ENCODE measurements around the gene RSPO1. TPM values are rescaled to one million over a fixed set of nuclear protein-coding genes. Genes with fewer than 3 reads are reported as not detected.
"Not testable (repeated sequence)": the region's sequence is repeated elsewhere in the genome, so short reads cannot be mapped to it uniquely, and the experiment has no call there.

RSPO1 gene
- polyA plus RNA-seq, 1 donor: 0.06 TPM

DNA sequence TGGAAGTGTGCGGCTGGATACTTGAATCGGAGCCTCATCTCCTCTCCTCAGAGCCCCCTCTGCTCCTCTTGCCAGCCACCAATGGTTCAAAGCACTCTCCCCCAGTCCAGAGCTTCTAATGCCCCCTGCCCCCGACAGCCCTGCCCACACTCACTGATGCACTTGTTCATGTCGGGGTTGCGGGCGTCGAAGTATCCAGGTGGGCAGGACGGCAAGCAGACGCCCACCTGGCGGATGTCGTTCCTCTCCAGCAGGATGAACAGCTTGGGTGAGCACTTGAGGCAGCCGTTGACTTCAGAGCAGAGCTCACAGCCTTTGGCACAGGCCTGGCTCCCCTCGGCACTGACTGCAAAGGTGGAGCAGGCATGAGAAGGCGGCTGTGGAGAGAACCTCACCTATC, 18.4 kb downstream of the RSPO1 start:
- DNase-seq (ENCODE audit: low read depth): no peak

DNA sequence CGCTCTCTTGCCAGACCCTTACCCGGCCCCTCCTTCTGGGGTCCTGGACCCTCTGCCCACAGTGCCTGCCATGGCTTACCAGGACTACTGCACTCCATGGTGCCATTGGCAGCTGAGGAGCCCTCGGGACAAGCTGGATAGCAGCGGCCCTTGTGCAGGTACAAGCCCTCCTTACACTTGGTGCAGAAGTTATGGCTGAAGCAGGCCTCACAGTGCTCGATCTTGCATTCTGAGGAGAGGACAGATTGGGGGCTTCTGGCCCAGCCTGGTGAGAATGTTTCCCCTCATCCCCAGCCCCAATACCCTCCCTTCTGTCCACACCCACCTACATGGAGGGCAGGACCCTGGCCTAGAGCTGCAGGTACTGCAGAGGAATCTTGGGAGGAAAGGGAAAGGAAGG, 20.6 kb downstream of the RSPO1 start:
- no peak for DNase-seq (ENCODE audit: low read depth)

DNA sequence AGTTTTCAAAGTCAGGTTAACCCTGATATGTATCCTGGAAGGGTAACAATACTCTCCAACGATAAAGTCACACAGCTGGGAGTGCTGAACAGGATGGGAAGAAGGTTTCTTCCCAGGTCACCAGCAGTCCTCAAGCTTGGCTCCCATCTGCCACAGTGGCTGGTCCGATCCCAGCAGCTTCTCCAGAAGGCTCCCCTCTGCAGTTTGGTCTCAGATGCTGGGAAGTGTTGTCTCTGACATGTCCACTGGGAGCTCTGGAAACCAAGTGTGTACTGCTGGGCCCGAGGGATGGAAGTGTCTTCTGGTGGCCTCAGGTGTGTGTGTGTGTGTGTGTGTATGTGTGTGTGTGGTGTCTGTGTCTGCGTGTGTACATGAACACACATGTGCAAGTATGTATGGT, 22.5 kb downstream of the RSPO1 start:
- no peak for DNase-seq (ENCODE audit: low read depth)

DNA sequence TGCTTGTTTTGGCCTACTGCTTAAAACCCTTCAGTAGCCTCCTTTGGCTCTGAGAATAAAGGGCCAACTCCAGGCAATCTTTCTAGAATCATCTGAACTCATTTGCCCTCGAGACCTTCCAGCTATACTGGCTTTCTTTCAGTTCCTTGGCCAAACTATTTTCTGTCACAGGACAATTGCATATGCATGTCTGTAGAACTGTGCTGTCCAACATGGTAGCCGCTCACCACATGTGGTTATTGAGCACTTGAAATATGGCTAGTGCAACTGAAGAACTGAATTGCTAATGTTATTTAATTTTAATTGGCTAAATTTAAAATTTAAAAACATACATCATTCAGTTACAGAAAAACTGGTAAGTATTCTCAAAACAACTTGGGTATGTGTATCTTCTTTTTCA, 24.7 kb downstream of the RSPO1 start:
- no peak for DNase-seq (ENCODE audit: low read depth)

DNA sequence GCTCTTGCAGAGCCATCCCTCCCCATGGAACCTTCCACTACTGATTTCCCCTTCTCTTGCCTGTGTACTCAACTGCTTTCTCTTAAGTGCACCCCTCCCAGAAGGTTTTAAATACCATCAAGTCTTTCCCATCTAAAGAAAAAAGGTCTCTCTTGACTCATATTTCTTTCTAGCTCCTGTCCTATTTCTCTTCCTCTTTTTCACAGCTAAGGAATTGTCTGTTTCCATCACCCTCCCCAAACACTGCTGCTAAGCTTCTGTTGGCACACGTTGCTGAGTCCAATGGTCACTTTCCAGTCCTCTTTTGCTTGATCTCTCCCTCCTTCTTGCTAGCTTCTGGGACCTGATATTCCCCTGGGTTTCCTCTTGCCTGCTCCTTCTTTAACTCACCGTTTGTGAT, 25.7 kb downstream of the RSPO1 start:
- DNase-seq (ENCODE audit: low read depth): no peak

DNA sequence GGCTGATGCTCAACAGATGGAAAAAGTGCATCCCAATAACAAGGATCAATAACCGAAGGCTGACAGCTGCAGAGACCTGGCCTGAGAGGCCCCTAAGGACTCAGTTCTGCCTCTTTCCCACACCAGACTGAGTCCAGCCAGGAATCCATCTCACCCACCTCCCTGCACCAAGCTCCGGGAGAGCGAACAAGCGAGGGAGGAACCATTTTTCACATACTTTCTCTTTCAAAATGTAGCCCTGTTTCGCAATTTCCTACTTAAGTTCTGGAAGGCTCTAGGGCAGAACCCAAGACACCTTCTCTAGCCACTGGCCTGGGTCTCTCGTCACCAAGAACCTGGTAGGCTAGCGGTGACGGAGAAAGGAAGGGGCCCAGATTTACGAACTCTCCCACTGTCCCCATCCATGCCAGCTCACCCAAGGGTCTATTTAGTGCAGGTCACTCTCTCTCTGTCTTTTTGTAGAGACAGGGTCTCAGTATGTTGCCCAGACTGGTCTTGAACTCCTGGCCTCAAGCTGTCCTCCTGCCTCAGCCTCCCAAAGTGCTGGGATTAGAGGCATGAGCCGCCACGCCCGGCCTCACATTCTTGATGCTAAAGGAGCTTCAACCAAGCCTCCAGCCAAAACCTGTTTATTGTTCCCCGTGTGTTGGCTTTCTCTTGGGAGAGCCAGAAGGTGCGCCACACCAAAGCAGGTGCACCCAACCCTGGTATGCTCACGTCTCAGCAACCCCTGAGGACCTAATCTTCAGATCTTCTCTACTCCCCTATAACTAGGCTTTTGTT, 28.0 kb downstream of the RSPO1 start:
- no peak for DNase-seq (ENCODE audit: low read depth)

DNA sequence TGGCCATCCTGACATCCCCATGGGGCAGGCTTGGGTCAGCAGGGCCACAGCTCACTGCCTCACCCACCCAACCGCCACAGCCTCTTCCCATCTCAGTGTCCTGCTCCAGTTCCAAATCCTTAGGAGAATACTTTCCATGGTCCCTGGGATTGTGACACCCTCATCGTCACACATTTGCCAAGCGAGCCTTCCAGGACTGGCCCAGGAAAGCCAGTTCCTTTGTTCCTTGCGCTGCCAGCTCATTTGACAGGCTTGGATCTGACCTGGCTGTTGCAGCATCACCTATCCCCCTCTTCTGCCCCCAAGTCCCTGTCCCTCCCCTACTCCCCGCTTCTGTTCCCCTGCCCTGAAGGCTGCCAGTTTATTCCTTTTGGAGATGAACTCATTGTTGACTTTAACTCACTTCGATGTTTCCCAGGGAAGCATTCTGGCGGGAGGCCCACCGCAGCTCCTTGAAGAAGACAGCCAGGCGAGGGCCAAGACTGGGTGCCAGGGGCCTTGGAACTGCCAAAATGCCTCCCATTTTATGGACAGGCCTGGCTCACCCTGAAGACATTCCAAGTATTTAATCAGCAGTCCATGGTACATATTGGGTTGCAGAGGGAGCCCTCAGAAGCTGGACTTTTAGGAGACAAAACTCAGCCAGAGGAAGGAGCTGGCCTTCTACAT, 28.8 kb downstream of the RSPO1 start:
- DNase-seq (ENCODE audit: low read depth): no peak

DNA sequence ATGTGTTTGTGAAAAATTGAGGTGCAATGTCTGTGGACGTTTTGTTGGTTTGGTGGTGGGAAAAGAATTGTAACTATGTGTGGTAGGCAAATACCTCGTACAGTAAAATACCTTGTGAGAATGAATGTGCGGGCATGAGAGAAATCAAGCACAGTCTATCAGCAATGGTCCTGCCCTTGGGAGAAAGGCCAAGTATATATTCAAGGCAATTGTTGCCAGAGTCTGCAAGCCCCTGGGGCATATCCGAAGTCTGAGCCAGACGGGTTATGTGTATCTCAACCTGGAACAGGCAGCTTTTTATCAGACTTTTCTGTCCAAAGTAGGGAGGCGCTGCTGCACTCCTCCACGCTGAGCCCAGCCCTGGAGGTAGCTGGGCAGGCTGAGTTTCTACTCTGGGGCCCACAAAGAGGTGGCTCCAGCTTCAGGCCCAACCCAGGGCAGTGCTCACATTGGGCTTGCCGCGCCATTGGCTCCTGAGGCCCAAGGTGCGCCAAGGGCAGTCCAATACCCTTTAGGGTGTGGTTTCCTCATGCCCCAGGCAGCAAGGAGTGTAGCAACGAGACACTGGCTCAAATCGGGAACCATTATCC, 29.5 kb downstream of the RSPO1 start:
- DNase-seq (ENCODE audit: low read depth): no peak

DNA sequence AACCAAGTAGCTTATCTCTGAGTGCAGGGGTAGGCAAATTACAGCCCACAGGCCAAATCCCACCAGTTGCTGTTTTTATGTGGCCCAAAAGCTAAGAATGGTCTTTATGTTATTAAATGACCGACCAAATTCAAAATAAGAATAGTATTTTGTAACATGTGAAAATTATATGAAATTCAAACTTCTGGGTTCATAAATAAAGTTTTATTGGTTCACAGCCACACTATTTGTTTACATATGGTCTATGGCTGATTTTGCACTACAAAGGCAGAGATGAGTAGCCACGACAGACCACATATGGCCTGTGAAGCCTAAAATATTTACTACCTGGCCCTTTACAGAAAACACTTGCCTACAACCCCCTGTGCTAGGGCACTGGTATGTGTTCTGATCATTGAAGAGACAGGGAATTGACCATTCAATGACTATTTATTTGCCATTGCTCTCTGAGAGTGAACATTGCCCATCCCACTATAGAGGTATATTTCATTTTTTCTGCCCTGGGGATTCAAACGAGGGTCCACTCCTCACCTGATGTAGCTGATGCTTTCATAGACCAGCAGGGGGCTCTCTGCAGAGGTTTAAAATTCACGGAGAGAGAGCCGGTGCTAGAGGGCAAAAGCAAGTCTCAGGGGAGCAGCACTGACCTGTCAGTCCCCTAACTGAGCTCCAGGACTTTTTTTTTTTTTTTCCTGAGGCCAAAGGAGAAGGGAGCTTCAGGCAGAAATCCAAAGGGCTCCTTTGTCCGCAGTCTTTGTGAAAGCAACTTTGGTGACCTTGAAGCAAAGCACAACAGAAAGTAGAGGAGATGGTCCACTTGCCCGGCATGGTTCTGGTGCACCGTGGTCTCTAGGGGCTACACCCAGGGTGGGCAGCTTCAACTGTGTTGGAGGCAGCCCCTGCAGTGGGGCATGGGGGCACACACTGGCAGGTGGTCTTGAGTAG, 31.7 kb downstream of the RSPO1 start:
- DNase-seq (ENCODE audit: low read depth): no peak

DNA sequence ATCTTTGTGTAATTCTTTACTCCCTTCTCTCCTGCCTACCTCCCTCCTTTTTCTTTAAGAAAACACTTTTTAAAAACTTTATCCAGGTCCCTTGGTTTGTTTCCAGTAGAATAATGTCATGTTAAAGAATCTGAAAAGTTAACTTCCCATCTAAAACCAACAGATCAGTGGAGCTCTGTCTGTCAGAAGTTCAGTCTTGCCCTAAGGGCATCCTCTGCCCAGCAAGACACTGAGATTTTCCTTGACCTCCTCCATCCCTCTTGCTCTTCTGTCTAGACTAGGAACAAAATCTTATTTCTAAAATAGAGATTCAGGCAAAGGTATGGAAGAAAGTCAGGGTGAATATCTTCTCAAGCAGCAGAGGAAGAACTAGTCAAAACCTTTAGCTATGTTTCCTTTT, 33.3 kb downstream of the RSPO1 start:
- no peak for DNase-seq (ENCODE audit: low read depth)

DNA sequence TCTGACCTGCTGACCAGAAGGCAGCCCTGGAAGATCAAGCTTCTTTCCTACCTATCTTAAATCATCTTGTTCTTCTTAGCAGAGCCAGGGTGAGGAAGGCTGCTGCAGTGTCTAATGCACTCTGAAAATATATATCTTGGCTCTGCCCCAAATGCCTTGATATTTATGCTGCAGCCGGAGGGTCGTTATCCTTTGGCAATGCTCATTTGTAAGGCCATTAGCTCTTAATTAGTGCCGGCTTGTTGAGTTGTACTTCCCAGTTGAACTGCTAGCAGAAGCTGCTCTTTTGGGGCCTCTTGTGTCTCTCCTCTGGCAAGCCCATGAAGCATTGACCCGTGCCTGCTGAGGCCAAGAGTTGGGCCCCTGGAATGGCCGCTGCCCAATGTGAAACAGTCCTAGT, 34.8 kb downstream of the RSPO1 start:
- DNase-seq (ENCODE audit: low read depth): no peak

DNA sequence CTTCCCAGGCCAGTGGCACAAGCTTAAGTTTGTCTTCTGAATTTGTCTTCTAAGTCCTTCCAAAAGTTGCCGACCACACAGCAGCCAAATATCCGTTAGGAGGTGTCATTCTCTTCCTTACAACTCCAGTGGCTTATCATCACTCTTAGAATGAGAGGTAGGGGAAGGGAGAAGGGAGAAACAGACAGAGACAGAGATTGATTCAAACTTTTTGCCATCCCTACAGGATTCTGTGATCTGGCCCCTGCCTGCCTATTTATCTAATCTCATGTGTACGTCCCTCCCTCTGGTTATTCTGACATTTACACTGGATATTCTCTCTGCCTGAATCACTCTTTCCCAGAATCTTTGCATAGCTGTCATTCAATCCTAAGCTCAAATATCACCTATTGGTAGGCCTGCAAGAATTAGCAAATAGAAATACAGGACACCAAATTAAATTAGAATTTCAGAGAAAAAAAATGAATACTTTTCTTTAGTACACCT, 38.5 kb downstream of the RSPO1 start:
- no peak for DNase-seq (ENCODE audit: low read depth)

DNA sequence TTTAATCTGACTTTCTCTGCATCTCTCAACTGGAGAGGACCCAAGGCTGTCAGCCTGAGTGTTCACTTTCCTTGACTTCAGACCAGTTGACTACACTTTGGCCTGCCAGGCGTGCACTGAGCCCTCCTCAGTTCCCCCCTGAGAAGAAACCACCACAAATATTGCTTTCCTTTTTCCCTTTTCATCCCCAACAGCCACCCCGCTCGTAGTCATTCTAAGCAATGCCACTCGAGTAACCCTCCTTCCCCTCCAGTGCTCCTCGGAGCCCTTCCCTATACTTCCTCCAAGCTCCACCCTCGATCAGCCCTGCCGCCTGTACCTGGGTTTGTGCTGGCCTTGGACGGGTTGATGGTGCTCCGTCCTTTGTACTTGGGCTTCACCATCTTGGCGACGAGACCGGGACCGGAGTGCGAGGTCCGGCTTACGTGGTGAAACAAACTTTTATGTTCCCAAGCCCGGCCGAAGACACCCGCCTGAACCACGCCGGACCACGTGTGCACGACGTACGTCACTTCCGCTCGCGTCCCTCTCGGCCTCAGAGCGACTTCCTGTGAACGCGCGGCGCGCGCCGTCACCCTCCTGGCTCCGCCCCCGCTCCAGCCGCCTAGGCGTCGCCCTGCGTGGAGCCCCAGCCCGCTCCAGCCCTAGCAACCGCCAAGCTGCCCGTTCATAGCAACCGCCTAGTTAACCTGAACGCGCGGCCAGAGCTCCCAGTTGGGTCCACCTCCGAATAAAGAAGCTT, 39.1 kb downstream of the RSPO1 start, which contains the start of gene GNL2:
Gene GNL2 (minus strand): TSS at position 498 of the 742 bp plus-strand sequence. CDS start 115 bp downstream, at position 383.
- peak; percentile 97 for DNase-seq (ENCODE audit: low read depth)

DNA sequence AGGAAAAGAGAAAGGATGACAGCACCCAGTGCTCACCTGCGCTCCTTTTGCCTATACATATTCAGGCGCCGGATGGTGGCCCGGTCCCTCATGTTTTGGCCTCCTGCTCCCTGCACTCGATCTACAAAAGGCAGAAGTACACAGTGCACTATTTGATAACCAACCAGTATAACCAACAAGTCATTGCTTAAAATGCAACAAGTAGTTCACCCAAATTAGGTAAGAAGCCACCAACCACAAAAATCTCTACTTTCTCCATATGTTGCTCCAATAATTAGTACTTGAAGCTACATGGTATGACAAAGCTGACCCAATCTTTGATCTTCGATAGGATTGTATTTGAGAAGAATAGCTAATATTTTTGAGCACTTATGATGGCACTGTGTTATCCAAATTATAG, 41.0 kb downstream of the RSPO1 start:
- DNase-seq (ENCODE audit: low read depth): no peak

DNA sequence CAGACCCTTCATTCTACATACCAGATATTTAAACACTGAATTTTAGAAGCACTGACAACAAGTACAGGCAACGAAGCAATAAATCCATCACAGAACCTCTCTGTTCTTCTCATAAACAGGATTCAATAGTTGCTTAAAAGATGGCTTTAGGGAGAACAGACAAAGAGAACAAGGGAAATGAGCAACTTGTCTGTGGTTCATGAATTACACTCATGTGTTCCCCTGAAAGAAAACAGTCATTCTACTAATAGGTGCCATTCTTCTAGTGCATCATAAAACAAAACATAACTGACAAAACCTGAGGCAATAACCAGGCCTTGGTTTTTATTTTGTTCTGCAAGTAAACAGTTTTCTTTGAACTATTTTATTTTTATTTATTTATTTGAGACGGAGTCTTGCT, 45.8 kb downstream of the RSPO1 start:
- no peak for DNase-seq (ENCODE audit: low read depth)

DNA sequence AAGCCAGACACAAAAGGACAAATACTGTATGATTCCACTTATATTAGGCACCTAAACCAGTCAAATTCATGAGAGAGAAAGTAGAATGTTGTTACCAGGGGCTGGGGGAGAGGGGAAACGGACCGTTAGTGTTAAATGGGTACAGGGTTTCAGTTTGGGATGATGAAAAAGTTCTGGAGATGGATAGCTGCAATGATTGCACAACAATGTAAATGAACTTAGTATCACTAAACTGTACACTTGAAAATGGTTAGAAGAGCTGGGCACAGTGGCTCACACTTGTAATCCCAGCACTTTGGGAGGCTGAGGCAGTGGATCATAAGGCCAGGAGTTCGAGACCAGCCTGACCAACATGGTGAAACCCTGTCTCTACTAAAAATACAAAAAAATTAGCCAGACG, 50.1 kb downstream of the RSPO1 start:
- DNase-seq (ENCODE audit: low read depth): not testable (repeated sequence)

DNA sequence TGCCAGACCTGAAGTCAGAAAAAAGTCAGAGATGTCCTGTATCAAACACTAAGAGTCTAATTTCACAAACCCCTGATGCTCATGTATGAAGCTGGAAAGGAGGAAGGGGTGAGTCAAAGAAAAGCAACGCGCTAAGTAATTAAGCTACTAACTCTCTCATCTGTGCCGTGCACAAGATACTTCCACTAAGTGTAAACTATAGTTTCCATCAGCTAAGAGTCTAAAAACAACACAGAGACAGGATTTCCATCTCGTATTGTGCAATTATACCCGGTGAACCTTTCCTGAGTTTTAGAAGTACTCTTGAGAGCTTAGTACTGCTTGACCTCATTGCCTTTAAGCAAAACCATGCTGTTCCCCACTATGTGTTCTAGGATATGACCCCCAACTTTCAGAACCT, 59.0 kb downstream of the RSPO1 start:
- no peak for DNase-seq (ENCODE audit: low read depth)

DNA sequence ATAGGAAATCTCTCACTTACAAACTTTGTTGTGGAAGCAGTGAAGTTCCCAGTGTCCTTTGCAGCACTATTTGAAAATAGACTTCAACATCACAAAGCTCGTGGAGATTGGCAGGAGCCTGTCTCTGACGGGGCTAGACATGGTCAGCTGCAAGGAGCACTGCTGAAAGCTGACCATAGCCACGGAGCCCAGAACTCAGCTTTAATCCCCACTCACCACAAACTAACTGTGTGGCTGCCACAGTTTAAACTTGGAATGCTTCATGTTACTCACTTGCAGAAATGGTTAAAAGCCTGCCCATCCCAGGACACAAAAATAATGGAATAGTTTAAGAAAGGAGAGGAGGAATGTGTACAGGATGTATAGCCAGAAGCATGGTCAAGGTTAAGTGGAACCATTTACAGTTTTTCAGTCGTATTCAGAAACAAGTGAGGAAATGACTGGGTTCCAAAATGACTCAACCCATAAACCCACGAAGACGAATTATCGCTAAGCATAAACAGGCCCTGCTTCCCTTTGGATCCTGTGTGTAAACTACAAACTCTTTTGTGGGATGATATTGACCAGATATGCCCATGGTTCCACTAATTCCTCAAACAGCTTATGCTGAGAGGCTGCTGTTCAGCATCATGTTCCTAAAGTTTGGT, 59.7 kb downstream of the RSPO1 start:
- no peak for DNase-seq (ENCODE audit: low read depth)

DNA sequence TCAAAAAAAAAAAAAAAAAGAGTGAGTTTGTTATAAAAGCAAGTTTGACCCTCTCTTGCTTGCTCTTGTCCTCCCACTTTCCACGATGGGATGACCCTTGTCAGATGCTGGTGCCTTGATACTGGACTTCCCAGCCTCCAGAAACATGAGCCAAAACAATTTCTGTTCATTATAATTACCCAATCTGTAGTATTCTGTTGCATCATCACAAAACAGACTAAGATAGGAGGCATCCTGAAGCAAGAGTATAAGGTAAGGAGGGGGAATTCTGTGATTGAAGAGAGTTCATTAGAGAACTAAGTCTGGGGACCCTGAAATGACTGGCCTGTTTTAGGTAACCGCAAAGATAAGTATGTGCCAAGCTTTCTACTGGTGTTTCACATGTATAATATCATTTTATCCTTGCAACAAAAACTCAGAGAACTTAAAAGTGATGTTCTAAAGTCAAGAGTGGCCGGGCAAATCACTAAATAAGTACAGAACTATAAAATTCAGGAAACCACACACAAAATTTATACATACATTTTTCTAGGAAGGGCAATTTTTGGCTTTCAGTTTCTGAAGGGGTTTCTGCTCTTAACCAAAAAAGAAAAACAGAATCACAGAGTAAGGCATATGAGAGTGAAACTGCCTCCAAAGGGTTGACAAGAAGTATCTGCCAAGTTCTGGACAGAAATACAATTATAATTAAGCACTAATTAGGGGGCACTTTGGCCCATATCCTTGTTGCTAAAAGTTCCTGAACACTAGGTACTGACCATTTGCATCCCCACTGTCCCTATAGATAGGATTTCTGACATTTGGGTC, 64.0 kb downstream of the RSPO1 start:
- no peak for DNase-seq (ENCODE audit: low read depth)

DNA sequence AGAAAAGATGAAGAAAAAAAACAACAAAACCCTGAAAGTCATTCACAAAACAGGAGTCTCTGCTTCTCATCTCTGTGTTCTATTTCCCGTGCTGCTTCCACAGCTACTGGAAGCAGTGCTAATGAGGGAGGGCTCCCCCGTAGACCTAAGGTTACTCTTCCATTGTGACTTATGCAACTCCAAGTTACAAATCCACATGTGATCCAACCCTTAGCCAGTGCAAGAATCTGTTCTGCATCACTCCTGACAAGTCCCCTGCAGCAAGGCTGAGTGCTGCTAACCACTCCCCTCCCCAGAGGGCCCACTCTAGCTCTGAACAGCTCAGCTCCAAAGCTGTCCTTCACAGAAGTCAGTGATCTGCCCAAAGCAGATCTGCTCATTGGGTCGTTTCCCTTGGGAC, 67.7 kb downstream of the RSPO1 start:
- no peak for DNase-seq (ENCODE audit: low read depth)

Data from forelimb muscle (tissue), 1 donor.